Breast epithelium (tissue), 3 donors: ENCODE results near the gene ANKRD52.

Experiments used
- CTCF ChIP-seq, 3 donors: fragments of 450-650 bp; IDR thresholded peaks; one replicate each; pipeline ENCODE4 v1.5.1; 2016 to 2017; ENCODE audit warnings: antibody characterized with exemption in 3 of 3, mild to moderate bottlenecking in 3 of 3, moderate library complexity in 3 of 3
- POLR2A ChIP-seq: fragments of 450-650 bp; IDR thresholded peaks from one replicate; pipeline ENCODE4 v1.6.1; 2016; ENCODE audit warnings: antibody characterized with exemption, mild to moderate bottlenecking, moderate library complexity
- POLR2AphosphoS5 ChIP-seq, 3 donors: sonication (generic); formaldehyde crosslinking; IDR thresholded peaks; one replicate each; pipeline ENCODE4 v1.6.1; 2017; ENCODE audit warnings: antibody characterized with exemption in 3 of 3

- TF ChIP-seq CTCF (IDR thresholded peaks at IDR 0.05) (no peak), POLR2AphosphoS5 (IDR thresholded peaks at IDR 0.05) (no peak), POLR2A (no peak)
Measured at GRCh38 chr12:56298828-56299227, 40.6 kb upstream of the ANKRD52 start.
